Panc1 (cell line): ENCODE data around the gene GPAM. TPM values are rescaled to one million over a fixed set of nuclear protein-coding genes. Genes with fewer than 3 reads are reported as not detected.

Experiments
- ATAC-seq: fragments of 200-7000 bp; cut with Tn5 transposase; 2 replicates; pipeline ENCODE4 v1.9.1; 2020; ENCODE audit warnings: mild to moderate bottlenecking, moderate library complexity
- BruUV-seq: library from RNA; stranded (reverse); fragments of 400-500 nt; replicated peaks from 2 replicates; lab custom pipeline; 2021; lab: Mats Ljungman, UMichigan
- CTCF ChIA-PET: fragments of 300-600 bp; sonication (Branson Sonifier 250); formaldehyde crosslinking; loops from one replicate; lab custom pipeline; 2022; ENCODE audit warnings: antibody characterized with exemption; lab: Charles Lee
- POLR2A ChIA-PET: fragments of 300-600 bp; sonication (Branson Sonifier 250); formaldehyde crosslinking; loops from one replicate; lab custom pipeline; 2022; ENCODE audit warnings: antibody characterized with exemption; lab: Charles Lee
- DNase-seq: peaks from one replicate; pipeline ENCODE4 v3.0.0-alpha.2; 2010; ENCODE audit warnings: low read depth, low spot score
- H3K27ac ChIP-seq: 2 replicates; pipeline ENCODE4 v1.5.1; 2011; ENCODE audit warnings: mild to moderate bottlenecking, low read length, inconsistent platforms
- H3K27me3 ChIP-seq: fragments of 200-500 bp; sonication (Bioruptor generic); 2 replicates; pipeline ENCODE4 v1.6.0; 2014; ENCODE audit warnings: low read length, inconsistent platforms; ENCODE audit not compliant: control insufficient read depth, insufficient read depth
- H3K36me3 ChIP-seq: fragments of 200-500 bp; sonication (Bioruptor generic); 2 replicates; pipeline ENCODE4 v1.5.1; 2014; ENCODE audit warnings: inconsistent platforms, mild to moderate bottlenecking, low read length, moderate library complexity; ENCODE audit not compliant: control insufficient read depth, insufficient read depth
- H3K4me1 ChIP-seq: 2 replicates; pipeline ENCODE4 v1.5.1; 2011; ENCODE audit warnings: inconsistent platforms, mild to moderate bottlenecking, low read length, moderate library complexity; ENCODE audit not compliant: control insufficient read depth, insufficient read depth
- H3K4me3 ChIP-seq, 2 experiments: 2 replicates each; pipeline ENCODE4 v1.5.1; 2011 to 2012; ENCODE audit warnings: low read depth in 2 of 2, low read length in 2 of 2, mild to moderate bottlenecking in 2 of 2, inconsistent platforms in 1 of 2, moderate library complexity in 1 of 2
- H3K9me3 ChIP-seq: fragments of 200-500 bp; sonication (Bioruptor generic); 2 replicates; pipeline ENCODE4 v1.5.1; 2014; ENCODE audit warnings: low read depth, mild to moderate bottlenecking, inconsistent platforms, low read length, moderate library complexity; ENCODE audit not compliant: control insufficient read depth, insufficient read depth
- POLR2AphosphoS5 ChIP-seq: IDR thresholded peaks from 2 replicates; pipeline ENCODE4 v1.6.1; 2012; ENCODE audit warnings: mild to moderate bottlenecking, low read depth, low read length, moderate library complexity
- in situ Hi-C: cut with HindIII; loops from 2 replicates; pipeline ENCODE4 v1.10.0; 2016; ENCODE audit warnings: low sequenced_read_pairs, low pct_unique_long_range_greater_than_20kb
- intact Hi-C: fragments of 100-400 bp; cut with micrococcal nuclease; formaldehyde crosslinking; loops from one replicate; pipeline ENCODE4 v1.10.0; 2022; ENCODE audit not compliant: unreplicated experiment
- total RNA-seq: library from RNA; stranded (reverse); gene quantifications from one replicate; pipeline ENCODE4 v1.2.1, GENCODE V29; 2021; ENCODE audit not compliant: unreplicated experiment
- TF ChIP-seq, protein P1 (sequence below): fragments of 450-650 bp; IDR thresholded peaks from 2 replicates; pipeline ENCODE4 v1.5.1; 2017; ENCODE audit warnings: mild to moderate bottlenecking

The GPAM gene
- total RNA-seq, 1 experiment from 2014 or later: 8.0 TPM

DNA sequence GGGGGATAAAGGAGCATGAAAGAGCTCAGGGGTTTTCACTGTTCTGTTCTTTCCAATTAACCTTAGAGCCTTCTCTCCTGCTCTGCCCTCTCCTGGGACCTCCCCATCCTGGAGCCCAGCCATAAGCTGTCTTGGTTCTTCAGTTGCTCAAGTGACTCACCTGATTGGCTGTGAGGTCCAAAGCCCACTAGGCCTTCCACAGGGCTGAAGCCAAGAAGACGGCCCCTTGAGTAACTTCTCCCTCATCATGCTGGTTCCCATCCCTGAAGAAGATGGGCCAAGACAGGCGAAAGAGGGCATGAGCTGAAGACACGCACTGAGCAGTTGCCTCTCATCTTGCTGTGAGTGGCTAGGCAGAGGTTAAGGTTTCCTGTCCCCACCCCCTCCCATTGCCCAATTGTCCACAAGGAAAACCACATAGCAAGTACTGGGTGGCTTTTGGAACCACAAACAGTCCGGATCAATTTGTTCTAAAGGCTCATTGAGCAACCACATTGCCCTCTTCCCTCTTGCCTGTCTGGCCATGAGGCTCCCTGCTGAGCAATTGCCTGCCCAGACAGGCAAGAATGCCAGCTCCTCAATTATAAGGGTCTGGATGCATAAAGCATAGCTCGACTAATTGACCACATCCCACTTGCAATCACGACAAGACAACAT is 43.9 kb upstream of the GPAM start:
- no peak for TF ChIP-seq POLR2AphosphoS5
- intact Hi-C loops (no loop called here), in situ Hi-C loops (no loop called here)
- ChIA-PET CTCF (no interaction called here), POLR2A (no interaction called here)
- no peaks in the 10 kb centered on the region for H3K36me3 ChIP-seq
- no peak overlapping the region for H3K27ac ChIP-seq
- DNase-seq: no peak
- no peak overlapping the region for H3K4me3 ChIP-seq
- H3K9me3 ChIP-seq: no peaks in the 10 kb centered on the region
- no peak for ATAC-seq
- no peaks in the 10 kb centered on the region for H3K27me3 ChIP-seq
- H3K4me1 ChIP-seq: no peaks in the 10 kb centered on the region
- BruUV-seq: no TSS peak

- Histone ChIP-seq H3K9me3 (no peaks in the 10 kb centered on the region), H3K27ac (no peak overlapping the region), H3K27me3 (no peaks in the 10 kb centered on the region), H3K4me3 (no peak overlapping the region), H3K4me1 (no peaks in the 10 kb centered on the region), H3K36me3 (no peaks in the 10 kb centered on the region)
- DNase-seq (no peak), ATAC-seq (no peak)
- no peak for TF ChIP-seq POLR2AphosphoS5
- TF ChIP-seq, protein P1, sequence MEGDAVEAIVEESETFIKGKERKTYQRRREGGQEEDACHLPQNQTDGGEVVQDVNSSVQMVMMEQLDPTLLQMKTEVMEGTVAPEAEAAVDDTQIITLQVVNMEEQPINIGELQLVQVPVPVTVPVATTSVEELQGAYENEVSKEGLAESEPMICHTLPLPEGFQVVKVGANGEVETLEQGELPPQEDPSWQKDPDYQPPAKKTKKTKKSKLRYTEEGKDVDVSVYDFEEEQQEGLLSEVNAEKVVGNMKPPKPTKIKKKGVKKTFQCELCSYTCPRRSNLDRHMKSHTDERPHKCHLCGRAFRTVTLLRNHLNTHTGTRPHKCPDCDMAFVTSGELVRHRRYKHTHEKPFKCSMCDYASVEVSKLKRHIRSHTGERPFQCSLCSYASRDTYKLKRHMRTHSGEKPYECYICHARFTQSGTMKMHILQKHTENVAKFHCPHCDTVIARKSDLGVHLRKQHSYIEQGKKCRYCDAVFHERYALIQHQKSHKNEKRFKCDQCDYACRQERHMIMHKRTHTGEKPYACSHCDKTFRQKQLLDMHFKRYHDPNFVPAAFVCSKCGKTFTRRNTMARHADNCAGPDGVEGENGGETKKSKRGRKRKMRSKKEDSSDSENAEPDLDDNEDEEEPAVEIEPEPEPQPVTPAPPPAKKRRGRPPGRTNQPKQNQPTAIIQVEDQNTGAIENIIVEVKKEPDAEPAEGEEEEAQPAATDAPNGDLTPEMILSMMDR: no peak
- in situ Hi-C loops (no loop called here), intact Hi-C loops (no loop called here)
- ChIA-PET CTCF (no interaction called here), POLR2A (no interaction called here)
- no TSS peak for BruUV-seq
Observed at GRCh38 chr10:112226439-112227248, 43.1 kb upstream of the GPAM start.

GRCh38 chr10:112225771-112226438 is 42.3 kb upstream of the GPAM start:
- POLR2A ChIA-PET: no interaction called here
- no peaks in the 10 kb centered on the region for H3K27me3 ChIP-seq
- no peak overlapping the region for H3K4me3 ChIP-seq
- no TSS peak for BruUV-seq
- H3K36me3 ChIP-seq: no peaks in the 10 kb centered on the region
- no peak for DNase-seq
- in situ Hi-C loops (no loop called here), intact Hi-C loops (no loop called here)
- CTCF ChIA-PET: no interaction called here
- TF ChIP-seq, protein P1: no peak
- no peak for ATAC-seq
- H3K9me3 ChIP-seq: no peaks in the 10 kb centered on the region
- no peak overlapping the region for H3K27ac ChIP-seq
- no peaks in the 10 kb centered on the region for H3K4me1 ChIP-seq
